Left lung (tissue), 10 donors: ENCODE data around the gene DTNBP1. TPM values are rescaled to one million over a fixed set of nuclear protein-coding genes. Genes with fewer than 3 reads are reported as not detected.

Experiments used
- ATAC-seq: fragments of 200-7000 bp; cut with Tn5 transposase; one replicate; pipeline ENCODE4 v1.9.1; 2020; ENCODE audit warnings: moderate library complexity
- DNase-seq, 4 donors: peaks; one replicate each; pipeline ENCODE4 v3.0.0-alpha.2; 2013 to 2020
- H3K27ac ChIP-seq, 2 donors: fragments of 200-600 bp; sonication (generic) in 1 of 2; one replicate each; pipeline versions ENCODE4 v1.5.0 to v1.8.0; 2020 to 2021
- H3K27me3 ChIP-seq, 2 donors: fragments of 200-600 bp; sonication (generic) in 1 of 2; one replicate each; pipeline versions ENCODE4 v1.5.0 to v1.8.0; 2020 to 2021
- H3K36me3 ChIP-seq, 2 donors: fragments of 200-600 bp; sonication (generic) in 1 of 2; one replicate each; pipeline versions ENCODE4 v1.5.0 to v1.8.0; 2020 to 2021
- H3K4me1 ChIP-seq, 2 donors: fragments of 200-600 bp; one replicate each; pipeline ENCODE4 v1.8.0; 2021
- H3K4me3 ChIP-seq, 2 donors: fragments of 200-600 bp; sonication (generic) in 1 of 2; one replicate each; pipeline versions ENCODE4 v1.5.0 to v1.8.0; 2020 to 2021; ENCODE audit warnings: mild to moderate bottlenecking in 1 of 2
- H3K9me3 ChIP-seq, 2 donors: fragments of 200-600 bp; sonication (generic) in 1 of 2; one replicate each; pipeline versions ENCODE4 v1.5.0 to v1.8.0; 2020 to 2021
- intact Hi-C, 2 donors: fragments of 100-400 bp; cut with DNase I; formaldehyde crosslinking; loops; one replicate each; pipeline versions ENCODE4 v1.11.2 to v1.14.2; 2022
- polyA plus RNA-seq, 6 donors: library from polyadenylated mRNA; unstranded; fragments of 120-200 nt; gene quantifications; one replicate each; pipeline ENCODE4 v1.2.1, GENCODE V29; 2013; ENCODE audit not compliant: insufficient read length in 6 of 6
- total RNA-seq, 2 donors: library from RNA; stranded (reverse); fragmentation: NEBNext Ultra II Directional; extraction: Animal tissue kit (Norgen Biotek cat#: 25700); gene quantifications; one replicate each; pipeline ENCODE4 v1.2.1, GENCODE V29; 2021
- TF ChIP-seq, protein P1 (sequence below), 2 donors: fragments of 200-600 bp; sonication (generic) in 1 of 2; IDR thresholded peaks; one replicate each; pipeline versions ENCODE4 v1.5.0 to v1.8.0; 2021; ENCODE audit warnings: antibody characterized with exemption in 2 of 2
- donor health status: DM: no; HTN: yes; CAD: no.
- donor health status: DM: no; HTN: no; CAD: no.

Gene DTNBP1
- total and polyA plus RNA-seq, 8 donors = 15.3 to 18.5 (median 16.2) TPM

DNA sequence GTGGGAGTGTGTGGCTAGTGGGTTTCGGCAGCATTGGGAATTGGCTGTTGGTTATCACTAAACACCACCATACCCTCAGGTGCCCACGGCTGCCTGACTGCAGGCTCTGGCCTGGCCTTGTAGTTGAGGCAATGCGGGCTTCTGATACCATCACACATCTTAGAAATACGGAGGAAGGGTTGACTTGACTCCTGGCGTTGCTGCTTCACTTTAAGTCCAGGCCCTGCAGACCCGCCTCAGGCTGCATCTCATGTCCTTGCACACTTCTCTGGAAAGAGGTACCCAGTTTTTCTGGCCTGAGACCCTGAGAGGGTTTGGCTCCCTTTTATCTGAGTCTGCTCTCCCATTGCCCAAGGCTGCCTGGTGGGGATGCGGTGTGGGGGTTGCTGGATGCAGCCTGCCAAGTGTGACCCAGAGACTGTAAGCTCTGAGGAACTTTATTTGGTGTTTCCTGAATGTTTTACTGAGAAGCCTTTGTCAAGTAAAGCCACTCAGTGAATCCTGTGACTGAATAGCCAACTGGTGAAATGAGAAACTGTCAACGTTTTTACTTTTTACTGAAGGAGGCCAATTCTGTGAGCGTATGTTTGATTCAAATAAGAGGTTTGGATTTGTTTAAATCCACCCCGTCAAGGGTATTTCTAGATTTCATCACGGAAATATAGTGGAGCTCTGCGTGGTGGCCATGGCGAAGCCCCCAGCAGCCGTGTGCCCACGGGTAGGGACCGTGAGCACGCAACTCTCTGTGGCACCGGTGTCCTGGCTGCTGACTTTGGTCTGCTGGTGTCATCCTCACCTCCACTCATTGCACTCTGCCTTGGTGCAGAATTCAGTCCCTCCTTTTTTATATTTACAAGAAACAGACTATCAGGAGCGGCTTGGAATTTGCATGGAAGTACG lies 160.1 kb downstream of the DTNBP1 start:
- Histone ChIP-seq H3K27ac (no peak overlapping the region), H3K36me3 (peaks cover 0 to 79% of the 10 kb centered on the region in 2 donors), H3K4me1 (peaks cover 16 to 31% of the 10 kb centered on the region in 2 donors), H3K27me3 (no peaks in the 10 kb centered on the region), H3K4me3 (no peak overlapping the region), H3K9me3 (no peaks in the 10 kb centered on the region)
- DNase-seq (peak in 2 of 4 donors; percentile 22 to 42), ATAC-seq (no peak)
- TF ChIP-seq, protein P1, sequence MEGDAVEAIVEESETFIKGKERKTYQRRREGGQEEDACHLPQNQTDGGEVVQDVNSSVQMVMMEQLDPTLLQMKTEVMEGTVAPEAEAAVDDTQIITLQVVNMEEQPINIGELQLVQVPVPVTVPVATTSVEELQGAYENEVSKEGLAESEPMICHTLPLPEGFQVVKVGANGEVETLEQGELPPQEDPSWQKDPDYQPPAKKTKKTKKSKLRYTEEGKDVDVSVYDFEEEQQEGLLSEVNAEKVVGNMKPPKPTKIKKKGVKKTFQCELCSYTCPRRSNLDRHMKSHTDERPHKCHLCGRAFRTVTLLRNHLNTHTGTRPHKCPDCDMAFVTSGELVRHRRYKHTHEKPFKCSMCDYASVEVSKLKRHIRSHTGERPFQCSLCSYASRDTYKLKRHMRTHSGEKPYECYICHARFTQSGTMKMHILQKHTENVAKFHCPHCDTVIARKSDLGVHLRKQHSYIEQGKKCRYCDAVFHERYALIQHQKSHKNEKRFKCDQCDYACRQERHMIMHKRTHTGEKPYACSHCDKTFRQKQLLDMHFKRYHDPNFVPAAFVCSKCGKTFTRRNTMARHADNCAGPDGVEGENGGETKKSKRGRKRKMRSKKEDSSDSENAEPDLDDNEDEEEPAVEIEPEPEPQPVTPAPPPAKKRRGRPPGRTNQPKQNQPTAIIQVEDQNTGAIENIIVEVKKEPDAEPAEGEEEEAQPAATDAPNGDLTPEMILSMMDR (IDR thresholded peaks at IDR 0.05) = no peak
- intact Hi-C loops = no loop called here

DNA sequence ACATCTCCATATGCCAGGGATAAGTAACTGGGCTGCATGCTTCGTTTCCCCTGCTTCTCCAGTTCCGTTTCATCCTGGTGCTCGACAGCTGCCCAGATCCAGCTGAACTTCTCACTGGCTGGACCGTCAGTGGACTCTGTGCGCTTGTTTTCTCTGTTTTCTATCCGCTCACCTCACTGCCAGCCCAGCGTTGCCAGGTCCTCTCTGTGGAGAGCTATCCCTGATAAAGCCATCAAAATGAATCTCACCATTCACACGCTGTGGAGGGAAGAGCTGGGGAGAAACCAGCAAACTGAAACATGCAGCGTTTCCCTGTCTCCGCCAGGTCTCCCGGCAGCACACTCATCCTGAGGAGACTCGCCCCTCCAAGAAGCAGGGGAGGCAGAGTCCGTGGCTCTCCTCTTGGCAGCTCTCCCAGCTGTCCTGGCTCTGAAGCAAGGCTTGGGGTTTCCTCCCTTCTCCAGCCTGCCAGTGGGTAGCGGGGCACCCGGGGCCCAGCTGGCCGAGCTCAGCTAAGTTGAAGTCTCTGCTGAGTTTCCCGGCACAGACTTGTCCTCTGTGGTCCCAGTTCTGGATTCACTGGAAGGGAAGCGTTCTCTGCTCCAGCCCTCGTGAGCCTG lies 160.9 kb downstream of the DTNBP1 start:
- ATAC-seq = no peak
- H3K36me3 ChIP-seq = peaks cover 0 to 79% of the 10 kb centered on the region in 2 donors

DNA sequence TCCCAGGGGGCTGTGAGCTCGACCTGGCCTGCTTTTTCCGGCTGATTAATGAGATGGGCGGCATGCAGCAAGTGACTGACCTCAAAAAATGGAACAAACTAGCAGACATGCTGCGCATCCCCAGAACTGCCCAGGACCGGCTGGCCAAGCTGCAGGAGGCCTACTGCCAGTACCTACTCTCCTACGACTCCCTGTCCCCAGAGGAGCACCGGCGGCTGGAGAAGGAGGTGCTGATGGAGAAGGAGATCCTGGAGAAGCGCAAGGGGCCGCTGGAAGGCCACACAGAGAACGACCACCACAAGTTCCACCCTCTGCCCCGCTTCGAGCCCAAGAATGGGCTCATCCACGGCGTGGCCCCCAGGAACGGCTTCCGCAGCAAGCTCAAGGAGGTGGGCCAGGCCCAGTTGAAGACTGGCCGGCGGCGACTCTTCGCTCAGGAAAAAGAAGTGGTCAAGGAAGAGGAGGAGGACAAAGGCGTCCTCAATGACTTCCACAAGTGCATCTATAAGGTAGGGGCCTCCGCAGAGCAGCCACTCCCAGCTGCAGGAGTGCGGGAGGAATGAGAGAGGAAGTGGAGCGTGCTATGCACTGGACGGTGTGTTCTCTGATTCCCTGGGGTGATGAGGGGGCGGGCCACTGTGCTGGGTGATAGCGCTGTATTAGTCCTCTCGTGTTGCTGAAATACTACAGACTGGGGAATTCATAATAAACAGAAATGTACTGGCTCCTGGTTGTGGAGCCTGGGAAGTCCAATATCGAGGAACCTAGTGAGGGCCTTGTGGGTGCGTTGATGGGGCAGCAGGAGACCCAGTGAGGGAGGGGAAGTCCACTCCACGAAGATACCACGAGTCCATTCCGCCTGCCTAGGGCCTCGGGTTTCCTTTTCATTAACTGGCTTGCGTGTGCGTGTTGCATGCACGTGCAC lies 161.7 kb downstream of the DTNBP1 start:
- Histone ChIP-seq H3K27ac (no peak overlapping the region), H3K36me3 (peaks cover 0 to 80% of the 10 kb centered on the region in 2 donors), H3K4me1 (peaks cover 16 to 31% of the 10 kb centered on the region in 2 donors), H3K27me3 (no peaks in the 10 kb centered on the region), H3K9me3 (no peaks in the 10 kb centered on the region), H3K4me3 (no peak overlapping the region)
- ATAC-seq (no peak), DNase-seq (peak in 2 of 4 donors; percentile 15 to 69)
- TF ChIP-seq, protein P1 (IDR thresholded peaks at IDR 0.05) = no peak
- intact Hi-C loops = no loop called here

More for the DNA sequence above, 160.9 kb downstream of the DTNBP1 start:
- TF ChIP-seq, protein P1 (IDR thresholded peaks at IDR 0.05) = no peak
- DNase-seq = peak in 3 of 4 donors; percentile 34 to 68 (median 59)
- H3K27ac ChIP-seq = no peak overlapping the region
- intact Hi-C loops = no loop called here
- H3K4me3 ChIP-seq = no peak overlapping the region
- no peaks in the 10 kb centered on the region for H3K9me3 ChIP-seq
- peaks cover 16 to 31% of the 10 kb centered on the region in 2 donors for H3K4me1 ChIP-seq
- H3K27me3 ChIP-seq = no peaks in the 10 kb centered on the region

DNA sequence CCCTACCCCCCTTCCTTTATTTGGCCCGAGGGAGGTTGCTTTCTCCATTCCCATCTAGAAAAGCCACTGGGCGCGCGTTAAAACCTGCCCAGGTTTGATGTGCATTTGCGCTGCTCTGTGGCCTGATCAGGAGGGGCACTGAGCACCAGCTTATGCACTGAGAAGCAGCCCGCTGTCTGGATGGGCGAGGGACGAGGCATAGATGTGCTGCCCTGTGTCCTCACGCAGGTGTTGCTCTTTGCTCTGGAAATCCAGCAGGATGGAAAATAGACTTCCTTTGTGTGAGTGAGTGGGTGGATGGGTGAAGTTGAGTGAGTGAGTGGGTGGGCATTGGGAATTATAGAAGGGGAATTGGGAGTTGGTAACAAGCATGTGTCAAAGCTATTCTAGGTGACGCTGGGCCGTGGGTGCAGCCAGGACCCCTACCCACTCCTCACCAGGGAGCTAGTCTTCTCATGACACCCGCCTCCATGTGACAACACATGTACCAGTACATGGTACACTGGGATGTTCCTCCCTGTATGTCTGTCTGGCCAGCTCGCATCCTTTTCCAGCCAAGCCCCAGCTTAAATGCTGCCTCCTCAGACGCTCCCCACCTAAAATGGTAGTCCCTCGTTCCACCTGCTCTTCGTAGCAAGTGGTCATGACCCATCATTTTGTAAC lies 162.6 kb downstream of the DTNBP1 start:
- peaks cover 0 to 81% of the 10 kb centered on the region in 2 donors for H3K36me3 ChIP-seq
- H3K4me1 ChIP-seq = peaks cover 13 to 26% of the 10 kb centered on the region in 2 donors
- DNase-seq (peak in 1 of 4 donors; percentile 23), ATAC-seq (no peak)
- no peak overlapping the region for H3K27ac ChIP-seq
- no peaks in the 10 kb centered on the region for H3K27me3 ChIP-seq
- TF ChIP-seq, protein P1 (IDR thresholded peaks at IDR 0.05) = no peak
- no peaks in the 10 kb centered on the region for H3K9me3 ChIP-seq
- intact Hi-C loops = no loop called here
- H3K4me3 ChIP-seq = no peak overlapping the region
